ENCODE results near the gene AHR.
"Not testable (repeated sequence)": the region's sequence is repeated elsewhere in the genome, so short reads cannot be mapped to it uniquely, and the experiment has no call there.

The AHR gene

GRCh38 chr7:17339952-17340351 is 41.5 kb downstream of the AHR start:
- DNase-seq (ENCODE audit: low spot score): no peak

GRCh38 chr7:17340655-17341054 is 42.2 kb downstream of the AHR start:
- DNase-seq (ENCODE audit: low spot score): no peak

GRCh38 chr7:17342756-17343155 is 44.3 kb downstream of the AHR start:
- DNase-seq (ENCODE audit: low spot score): no peak

- DNase-seq (ENCODE audit: low spot score): no peak
Measured at GRCh38 chr7:17347401-17347800, 48.9 kb downstream of the AHR start.

- DNase-seq (ENCODE audit: low spot score): not testable (repeated sequence)
Measured at GRCh38 chr7:17348932-17349331, 50.5 kb downstream of the AHR start.

GRCh38 chr7:17350321-17350720 is 51.9 kb downstream of the AHR start:
- DNase-seq (ENCODE audit: low spot score): not testable (repeated sequence)

- not testable (repeated sequence) for DNase-seq (ENCODE audit: low spot score)
Measured at GRCh38 chr7:17353650-17354419, 55.4 kb downstream of the AHR start.

GRCh38 chr7:17354473-17354872 is 56.0 kb downstream of the AHR start:
- no peak for DNase-seq (ENCODE audit: low spot score)

- no peak for DNase-seq (ENCODE audit: low spot score)
Measured at GRCh38 chr7:17355050-17355449, 56.6 kb downstream of the AHR start.

GRCh38 chr7:17357952-17358351 is 59.5 kb downstream of the AHR start:
- DNase-seq (ENCODE audit: low spot score): peak; percentile 33

- DNase-seq (ENCODE audit: low spot score): no peak
Measured at GRCh38 chr7:17359610-17360009, 61.2 kb downstream of the AHR start.

- no peak for DNase-seq (ENCODE audit: low spot score)
Measured at GRCh38 chr7:17362439-17363105, 64.1 kb downstream of the AHR start.

- DNase-seq (ENCODE audit: low spot score): no peak
Measured at GRCh38 chr7:17364671-17365070, 66.2 kb downstream of the AHR start.

GRCh38 chr7:17365775-17366174 is 67.3 kb downstream of the AHR start:
- no peak for DNase-seq (ENCODE audit: low spot score)

- no peak for DNase-seq (ENCODE audit: low spot score)
Measured at GRCh38 chr7:17367502-17367901, 69.0 kb downstream of the AHR start.

- no peak for DNase-seq (ENCODE audit: low spot score)
Measured at GRCh38 chr7:17368856-17369524, 70.5 kb downstream of the AHR start.

- peak; percentile 62 for DNase-seq (ENCODE audit: low spot score)
Measured at GRCh38 chr7:17369691-17370426, 71.4 kb downstream of the AHR start.

GRCh38 chr7:17370901-17371585 is 72.6 kb downstream of the AHR start:
- DNase-seq (ENCODE audit: low spot score): peak; percentile 46

GRCh38 chr7:17371671-17372524 is 73.4 kb downstream of the AHR start:
- peak; percentile 94 for DNase-seq (ENCODE audit: low spot score)

GRCh38 chr7:17374157-17374556 is 75.7 kb downstream of the AHR start:
- DNase-seq (ENCODE audit: low spot score): no peak

GRCh38 chr7:17374654-17375053 is 76.2 kb downstream of the AHR start:
- DNase-seq (ENCODE audit: low spot score): peak; percentile 25
